HG03571 (cell line): ENCODE data around the gene LRRC63.
"Not testable (repeated sequence)": the region's sequence is repeated elsewhere in the genome, so short reads cannot be mapped to it uniquely, and the experiment has no call there.

Experiments used
- ATAC-seq: cut with Tn5 transposase; IDR thresholded peaks from one replicate; pipeline ENCODE4 v1.9.1; 2021; ENCODE audit not compliant: unreplicated experiment

Gene LRRC63

GRCh38 chr13:46235286-46235685 is 23.6 kb downstream of the LRRC63 start:
- ATAC-seq: no peak

DNA sequence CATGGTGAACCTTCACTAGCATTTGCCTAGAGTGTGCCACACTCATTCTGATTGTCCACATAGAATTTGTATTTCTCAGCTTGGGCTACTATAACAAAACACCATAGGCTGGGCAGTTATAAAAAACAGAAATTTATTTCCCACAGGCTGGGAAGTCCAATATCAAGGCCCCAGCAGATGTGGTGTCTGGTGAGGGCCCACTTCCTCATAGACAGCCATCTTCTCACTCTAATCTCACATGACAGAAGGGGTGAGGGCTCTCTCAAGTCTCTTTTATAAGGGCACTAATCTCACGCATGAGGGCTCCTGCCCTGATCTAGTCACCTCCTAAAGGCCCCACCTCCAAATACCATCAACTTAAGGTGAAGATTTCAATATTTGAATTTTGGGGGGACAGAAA is 53.6 kb downstream of the LRRC63 start:
- no peak for ATAC-seq

DNA sequence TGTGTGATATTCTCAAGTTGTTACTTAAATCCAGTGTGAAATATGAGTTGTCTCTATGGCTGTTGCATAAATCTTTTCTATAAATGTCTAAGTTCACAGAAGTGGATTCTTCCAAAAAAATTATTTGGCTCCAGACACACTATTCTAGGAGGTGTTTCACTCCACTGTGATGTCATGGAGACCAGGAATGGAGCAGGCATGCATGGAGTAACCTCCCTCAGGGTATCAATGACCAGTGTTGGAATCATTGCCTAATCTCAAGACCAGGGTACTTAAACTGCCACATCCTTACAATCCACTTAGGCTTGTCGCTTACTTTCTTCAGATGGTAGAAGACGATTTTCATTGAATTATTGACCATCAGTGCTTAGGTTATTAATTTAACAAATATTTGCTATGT is 55.4 kb downstream of the LRRC63 start:
- ATAC-seq: no peak

GRCh38 chr13:46270416-46270815 is 58.7 kb downstream of the LRRC63 start:
- ATAC-seq: no peak

- no peak for ATAC-seq
Observed at GRCh38 chr13:46274094-46274698, 62.5 kb downstream of the LRRC63 start.

DNA sequence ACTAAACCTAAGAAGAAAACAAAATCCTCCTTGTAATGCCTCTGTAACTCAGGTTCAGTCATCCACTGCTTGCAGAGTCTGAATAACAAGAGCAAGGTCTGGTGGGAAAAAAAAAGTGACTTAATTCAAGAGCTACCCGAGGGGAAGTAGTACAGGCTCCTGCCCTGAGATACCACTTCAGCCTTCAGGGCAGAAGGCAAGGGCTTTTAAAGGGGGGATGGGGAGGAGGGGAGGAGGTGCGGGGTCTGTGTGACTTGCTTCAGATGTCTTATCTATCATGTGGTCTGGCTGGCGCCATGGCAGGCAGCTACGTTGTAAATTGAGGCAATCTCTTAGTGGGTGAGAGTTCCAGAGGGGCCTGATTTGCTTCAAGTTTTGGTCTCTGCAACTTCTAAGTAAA is 66.7 kb downstream of the LRRC63 start:
- ATAC-seq: no peak

DNA sequence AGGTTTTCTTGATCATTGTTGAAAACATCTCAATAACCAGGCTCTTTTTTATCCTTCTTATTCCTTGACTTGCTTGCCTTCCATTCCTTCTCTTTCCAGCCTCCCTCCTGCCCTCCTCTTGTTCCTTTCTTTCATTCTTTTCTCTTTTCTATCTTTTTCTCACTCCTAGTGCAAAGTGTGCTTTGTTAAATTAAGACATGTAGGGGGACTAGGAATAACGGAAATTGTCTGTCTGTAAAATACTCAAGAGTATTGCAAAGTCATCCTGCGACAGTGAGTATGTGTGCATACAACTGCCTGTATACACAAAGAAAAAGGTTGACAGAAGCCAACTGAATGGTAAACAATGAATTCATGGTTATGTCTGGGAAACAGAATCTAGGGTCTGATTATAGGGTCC is 70.1 kb downstream of the LRRC63 start:
- no peak for ATAC-seq

GRCh38 chr13:46283912-46284824 is 72.4 kb downstream of the LRRC63 start:
- not testable (repeated sequence) for ATAC-seq

DNA sequence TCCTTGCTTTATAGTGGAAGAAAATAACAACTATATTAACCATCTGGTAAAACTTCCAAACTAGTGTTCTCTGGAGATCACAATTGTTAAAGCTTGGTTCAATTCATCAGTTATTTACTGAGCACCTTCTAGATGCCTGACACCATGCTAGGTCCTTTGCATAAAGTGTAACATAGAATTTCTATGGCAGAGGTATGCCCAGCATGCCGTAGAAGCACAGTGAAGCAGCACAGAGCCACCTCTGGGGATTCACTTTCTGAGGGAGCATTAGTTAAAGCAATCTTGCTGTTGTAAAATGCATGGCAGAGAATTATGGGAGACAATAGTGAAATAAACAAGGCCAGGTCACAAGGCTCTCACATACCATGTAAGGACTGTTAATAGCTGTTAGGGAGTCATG is 75.2 kb downstream of the LRRC63 start:
- no peak for ATAC-seq

GRCh38 chr13:46288570-46289259 is 77.0 kb downstream of the LRRC63 start:
- no peak for ATAC-seq

DNA sequence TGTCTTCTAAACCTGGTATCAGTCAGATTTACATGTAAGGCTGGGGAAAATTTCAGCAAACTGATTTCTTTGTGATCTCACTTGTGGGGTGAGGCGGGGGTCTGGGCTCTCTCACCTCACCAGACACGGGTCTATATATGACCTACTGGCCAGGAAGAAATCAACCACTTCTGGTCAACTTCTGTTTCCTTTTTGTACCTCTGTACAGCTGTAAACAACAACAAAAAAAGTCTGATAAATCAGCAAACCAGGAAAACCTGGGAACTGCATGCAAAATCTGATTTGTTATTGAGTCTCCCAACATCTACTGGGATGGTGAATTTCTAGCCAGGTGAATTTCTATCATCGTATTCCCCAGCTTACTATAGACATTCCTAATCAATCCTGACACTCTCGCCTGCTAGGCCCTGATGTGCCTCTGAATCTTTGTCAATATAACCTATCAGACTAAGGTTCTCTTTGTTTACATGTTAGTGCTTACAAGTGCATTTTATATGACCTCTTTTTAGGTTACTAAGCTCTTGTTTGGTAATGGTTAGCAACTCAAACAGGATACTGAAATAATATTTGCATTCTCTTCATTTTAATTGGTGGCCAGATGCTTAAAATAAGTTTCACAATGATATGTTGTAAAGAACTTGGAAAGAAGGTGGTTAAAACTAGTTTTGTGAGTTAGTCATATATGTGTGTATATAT is 77.7 kb downstream of the LRRC63 start:
- ATAC-seq: no peak

DNA sequence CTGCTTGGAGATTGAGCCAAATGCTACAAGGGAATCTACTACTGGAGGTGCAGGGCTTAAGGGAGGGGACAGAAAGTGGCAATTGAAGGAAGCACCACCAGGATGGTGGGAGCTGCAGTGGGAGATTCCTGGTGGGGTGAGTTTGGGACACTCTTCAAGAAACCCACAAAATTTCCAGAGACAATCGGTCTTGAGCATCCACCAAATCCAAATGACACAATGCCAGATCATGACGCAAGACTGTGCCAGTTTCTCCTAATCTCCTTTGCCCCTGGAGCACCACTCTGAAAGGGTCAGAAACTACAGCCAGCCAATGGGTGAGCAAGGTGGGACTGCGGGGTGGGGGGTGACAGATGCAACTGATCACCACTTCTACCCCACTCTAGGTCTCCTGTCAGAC is 78.7 kb downstream of the LRRC63 start:
- ATAC-seq: no peak

- ATAC-seq: no peak
Observed at GRCh38 chr13:46293436-46293835, 81.7 kb downstream of the LRRC63 start.

- no peak for ATAC-seq
Observed at GRCh38 chr13:46295491-46296114, 83.9 kb downstream of the LRRC63 start.

DNA sequence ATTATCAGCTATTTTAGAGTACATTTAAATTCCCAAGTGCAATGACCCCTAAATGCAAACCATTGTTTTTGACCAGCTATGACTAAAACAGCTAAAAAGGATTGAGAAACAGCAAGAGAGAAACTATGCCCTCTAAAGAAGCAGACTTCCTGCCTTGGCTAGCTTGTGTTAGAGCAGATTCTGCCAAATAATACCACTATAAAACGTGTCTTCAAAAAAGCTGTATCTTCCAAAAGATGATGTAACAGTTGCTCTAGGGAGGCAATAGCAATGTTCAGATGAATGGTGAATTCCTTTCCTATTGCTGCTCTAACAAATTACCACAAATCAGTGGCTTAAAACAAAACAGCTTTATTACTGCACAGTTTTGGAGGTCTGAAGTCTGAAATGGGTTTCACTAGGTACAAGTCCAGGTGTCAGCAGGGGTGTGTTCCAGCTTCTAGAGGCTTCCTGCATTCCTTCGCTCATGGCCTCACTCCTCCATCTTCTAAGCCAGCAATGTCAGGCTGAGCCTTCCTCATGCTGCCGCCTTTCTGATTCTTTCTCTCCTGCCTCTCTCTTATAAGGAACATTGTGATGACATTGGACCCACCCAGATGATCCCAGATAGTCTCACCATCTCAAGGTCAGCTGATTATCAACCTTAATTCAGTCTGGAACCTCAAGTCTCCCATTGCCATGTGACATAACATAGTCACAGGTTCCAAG is 84.5 kb downstream of the LRRC63 start:
- ATAC-seq: no peak

GRCh38 chr13:46296921-46297320 is 85.2 kb downstream of the LRRC63 start:
- ATAC-seq: no peak

GRCh38 chr13:46297361-46297811 is 85.7 kb downstream of the LRRC63 start:
- ATAC-seq: no peak

DNA sequence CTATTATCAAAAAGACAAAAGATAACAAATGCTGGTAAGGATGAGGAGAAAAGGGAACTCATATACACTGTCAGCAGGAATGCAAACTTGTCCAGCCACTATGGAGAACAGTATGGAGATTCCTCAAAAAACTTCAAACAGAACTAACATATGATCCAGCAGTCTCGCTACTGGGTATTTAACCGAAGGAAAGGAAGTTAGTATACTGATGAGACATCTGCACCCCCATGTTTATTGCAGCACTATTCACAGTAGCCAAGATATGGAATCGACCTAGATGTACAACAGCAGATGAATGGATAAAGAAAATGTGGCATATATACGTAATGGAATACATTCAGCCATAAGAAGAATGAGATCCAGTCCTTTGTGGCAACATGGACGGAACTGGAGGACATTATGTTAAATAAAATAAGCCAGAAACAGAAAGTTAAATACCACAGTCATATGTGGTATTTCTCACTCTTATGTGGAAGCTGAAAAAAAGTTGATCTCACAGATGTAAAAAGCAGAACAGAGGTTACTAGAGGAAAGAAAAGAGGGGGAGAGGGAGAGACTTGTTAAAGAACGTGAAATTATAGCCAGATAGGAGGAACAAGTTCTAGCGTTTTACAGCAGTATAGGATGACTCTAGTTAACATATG is 92.1 kb downstream of the LRRC63 start:
- ATAC-seq: no peak

- no peak for ATAC-seq
Observed at GRCh38 chr13:46304546-46304945, 92.8 kb downstream of the LRRC63 start.

GRCh38 chr13:46307554-46307953 is 95.8 kb downstream of the LRRC63 start:
- ATAC-seq: no peak
